Activated T-helper 1 cell treated with anti-CD3 and anti-CD28 coated beads, Interleukin-2, amount 50 U/mL, for 16 hours (primary cell): Measurements from ENCODE around the gene APEX2.
"Not testable (repeated sequence)": the region's sequence is repeated elsewhere in the genome, so short reads cannot be mapped to it uniquely, and the experiment has no call there.

Experiments used
- DNase-seq, 2 donors: peaks; one replicate each; pipeline ENCODE4 v3.0.0-alpha.2; 2020; ENCODE audit warnings: low read depth in 1 of 2, low spot score in 1 of 2

APEX2 gene

GRCh38 chrX:54999717-55000598, at the start of gene APEX2:
TSS of gene APEX2 (plus strand) at chrX:55000363. CDS start at chrX:55000423, 60 bp downstream.
- DNase-seq: peak; percentile 68 to 75

GRCh38 chrX:54950730-54951375, 49.3 kb upstream of the APEX2 start:
- no peak for DNase-seq

GRCh38 chrX:54961750-54962149, 38.4 kb upstream of the APEX2 start:
- DNase-seq: no peak

- DNase-seq: no peak
Measured at GRCh38 chrX:54964766-54965497, 35.2 kb upstream of the APEX2 start.

- DNase-seq: no peak
Measured at GRCh38 chrX:54977387-54977786, 22.8 kb upstream of the APEX2 start.

- DNase-seq: no peak
Measured at GRCh38 chrX:54978448-54978847, 21.7 kb upstream of the APEX2 start.

- no peak for DNase-seq
Measured at GRCh38 chrX:54979432-54979831, 20.7 kb upstream of the APEX2 start.

- no peak for DNase-seq
Measured at GRCh38 chrX:54980334-54980733, 19.8 kb upstream of the APEX2 start.

GRCh38 chrX:54983306-54983705, 16.9 kb upstream of the APEX2 start:
- not testable (repeated sequence) for DNase-seq

- DNase-seq: no peak
Measured at GRCh38 chrX:54991706-54992105, 8.5 kb upstream of the APEX2 start.

- DNase-seq: no peak
Measured at GRCh38 chrX:54992911-54993622, 7.1 kb upstream of the APEX2 start.

GRCh38 chrX:54994099-54994498, 6.1 kb upstream of the APEX2 start, which contains the start of gene PFKFB1:
TSS of gene PFKFB1 (minus strand) at chrX:54994188. CDS start at chrX:54994007, 181 bp downstream.
- DNase-seq: no peak

GRCh38 chrX:54994668-54995351, 5.4 kb upstream of the APEX2 start:
- no peak for DNase-seq

- no peak for DNase-seq
Measured at GRCh38 chrX:54995621-54996020, 4.5 kb upstream of the APEX2 start.

- DNase-seq: no peak
Measured at GRCh38 chrX:55004231-55004630, 4.1 kb downstream of the APEX2 start.

GRCh38 chrX:55005256-55005655, 5.1 kb downstream of the APEX2 start:
- no peak for DNase-seq

GRCh38 chrX:55006827-55007621, 6.9 kb downstream of the APEX2 start:
- no peak for DNase-seq

GRCh38 chrX:55007656-55008055, 7.5 kb downstream of the APEX2 start:
- DNase-seq: no peak

- no peak for DNase-seq
Measured at GRCh38 chrX:55008571-55009358, 8.6 kb downstream of the APEX2 start.
